ENCODE measurements around the gene ELMO3.

ELMO3 gene

GRCh38 chr16:67163164-67163998 is 35.5 kb upstream of the ELMO3 start:
- DNase-seq: peak in 40 of 51 donors; percentile 20 to 86 (median 58)

GRCh38 chr16:67163999-67164558 is 34.9 kb upstream of the ELMO3 start:
- peak in 10 of 51 donors; percentile 27 to 69 (median 57) for DNase-seq

GRCh38 chr16:67164599-67165061 is 34.3 kb upstream of the ELMO3 start, which contains the start of gene HSF4:
HSF4 (plus strand) TSS chr16:67164745; CDS start chr16:67164812, 67 bp downstream.
- DNase-seq: peak in 28 of 51 donors; percentile 18 to 73 (median 46)

GRCh38 chr16:67165121-67166078 is 33.5 kb upstream of the ELMO3 start:
- no peak for DNase-seq

GRCh38 chr16:67166110-67166547 is 32.8 kb upstream of the ELMO3 start:
- no peak for DNase-seq

- no peak for DNase-seq
These were observed 32.2 kb upstream of the ELMO3 start for GRCh38 chr16:67166598-67167168.

- no peak for DNase-seq
These were observed 31.3 kb upstream of the ELMO3 start for GRCh38 chr16:67167588-67167987.

- DNase-seq: no peak
These were observed 29.9 kb upstream of the ELMO3 start for GRCh38 chr16:67169011-67169451.

GRCh38 chr16:67169642-67170167 is 29.2 kb upstream of the ELMO3 start:
- peak in 13 of 51 donors; percentile 11 to 58 (median 29) for DNase-seq

GRCh38 chr16:67170168-67170948 is 28.6 kb upstream of the ELMO3 start, which contains the start of gene NOL3:
NOL3 (plus strand) TSS chr16:67170538.
- peak in 47 of 51 donors; percentile 14 to 81 (median 57) for DNase-seq

GRCh38 chr16:67170949-67171649 is 27.8 kb upstream of the ELMO3 start:
- peak in 2 of 51 donors; percentile 43 to 66 for DNase-seq

- peak in 1 of 51 donors; percentile 50 for DNase-seq
These were observed 25.6 kb upstream of the ELMO3 start for GRCh38 chr16:67173323-67173722.

- peak in 48 of 51 donors; percentile 35 to 91 (median 74) for DNase-seq
These were observed 24.9 kb upstream of the ELMO3 start for GRCh38 chr16:67173808-67174705.

GRCh38 chr16:67174706-67175231 is 24.2 kb upstream of the ELMO3 start:
- peak in 2 of 51 donors; percentile 23 to 27 for DNase-seq

- DNase-seq: no peak
These were observed 22.3 kb upstream of the ELMO3 start for GRCh38 chr16:67176662-67177061.

- DNase-seq: peak in 17 of 51 donors; percentile 10 to 53 (median 34)
These were observed 20.9 kb upstream of the ELMO3 start for GRCh38 chr16:67177743-67178699.

All from hypothalamus (tissue), 51 donors.